Kidney epithelial cell (primary cell): Measurements from ENCODE around the gene CHKA. TPM values are rescaled to one million over a fixed set of nuclear protein-coding genes. Genes with fewer than 3 reads are reported as not detected.
"Not testable (repeated sequence)": the region's sequence is repeated elsewhere in the genome, so short reads cannot be mapped to it uniquely, and the experiment has no call there.

Source experiments
- DNase-seq: peaks from one replicate; pipeline ENCODE4 v3.0.0-alpha.2; 2010; ENCODE audit warnings: low read depth
- H3K27me3 ChIP-seq: 2 replicates; pipeline ENCODE4 v1.6.0; 2011; ENCODE audit warnings: low read length; ENCODE audit not compliant: control insufficient read depth, insufficient read depth
- H3K36me3 ChIP-seq: 2 replicates; pipeline ENCODE4 v1.5.1; 2011; ENCODE audit warnings: low read length; ENCODE audit not compliant: control insufficient read depth, insufficient read depth
- H3K4me3 ChIP-seq: 2 replicates; pipeline ENCODE4 v1.5.1; 2011; ENCODE audit warnings: low read depth, mild to moderate bottlenecking, control low read depth, low read length
- total RNA-seq: library from RNA; depleted of rRNA; stranded (reverse); fragments of >200 nt; gene quantifications from 2 replicates; pipeline ENCODE4 v1.2.3, GENCODE V29; 2015
- TF ChIP-seq, protein P1 (sequence below): IDR thresholded peaks from 2 replicates; pipeline ENCODE4 v1.5.1; 2011; ENCODE audit warnings: mild to moderate bottlenecking, moderate library complexity, low read length, control low read depth, inconsistent platforms; ENCODE audit not compliant: insufficient read depth, poor library complexity, severe bottlenecking

Gene CHKA
- total RNA-seq, 1 donor from 2014 or later: 30.9 TPM

DNA sequence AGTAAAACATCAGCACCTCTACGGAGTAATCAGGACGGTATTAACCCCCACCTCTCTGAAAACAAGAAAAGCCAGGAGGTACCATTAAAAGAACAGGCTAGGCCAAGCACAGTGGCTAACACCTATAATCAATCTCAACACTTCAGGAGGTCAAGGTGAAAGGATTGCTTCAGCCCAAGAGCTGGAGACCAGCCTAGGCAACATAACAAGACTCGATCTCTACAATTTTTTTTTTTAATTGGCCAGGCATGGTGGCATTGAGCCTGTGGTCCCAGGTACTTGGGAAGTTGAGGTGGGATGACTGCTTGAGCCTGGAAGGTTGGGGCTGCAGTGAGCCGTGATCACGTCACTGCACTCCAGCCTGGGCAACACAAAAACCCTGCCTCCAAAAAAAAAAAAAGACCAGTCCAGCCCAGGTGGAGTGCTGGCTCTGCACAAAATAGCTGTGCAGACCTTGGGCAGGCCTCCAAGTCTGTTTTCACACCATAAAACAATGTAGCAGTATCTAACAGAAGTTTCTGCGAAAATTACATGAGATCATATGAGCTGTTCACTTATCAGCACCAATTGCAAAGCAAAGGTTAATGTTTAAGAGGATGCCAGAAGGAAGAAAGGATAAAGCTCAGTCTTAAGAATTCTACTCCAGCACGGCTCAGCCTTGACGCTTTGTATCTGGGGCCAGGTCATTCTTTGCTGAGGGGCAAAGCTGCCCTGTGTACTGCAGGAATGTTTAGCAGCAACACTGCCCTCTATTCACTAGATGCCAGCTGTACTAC lies 14.8 kb downstream of the CHKA start:
- Histone ChIP-seq H3K36me3 (no peaks in the 10 kb centered on the region), H3K4me3 (no peak overlapping the region), H3K27me3 (no peaks in the 10 kb centered on the region)
- TF ChIP-seq, protein P1, sequence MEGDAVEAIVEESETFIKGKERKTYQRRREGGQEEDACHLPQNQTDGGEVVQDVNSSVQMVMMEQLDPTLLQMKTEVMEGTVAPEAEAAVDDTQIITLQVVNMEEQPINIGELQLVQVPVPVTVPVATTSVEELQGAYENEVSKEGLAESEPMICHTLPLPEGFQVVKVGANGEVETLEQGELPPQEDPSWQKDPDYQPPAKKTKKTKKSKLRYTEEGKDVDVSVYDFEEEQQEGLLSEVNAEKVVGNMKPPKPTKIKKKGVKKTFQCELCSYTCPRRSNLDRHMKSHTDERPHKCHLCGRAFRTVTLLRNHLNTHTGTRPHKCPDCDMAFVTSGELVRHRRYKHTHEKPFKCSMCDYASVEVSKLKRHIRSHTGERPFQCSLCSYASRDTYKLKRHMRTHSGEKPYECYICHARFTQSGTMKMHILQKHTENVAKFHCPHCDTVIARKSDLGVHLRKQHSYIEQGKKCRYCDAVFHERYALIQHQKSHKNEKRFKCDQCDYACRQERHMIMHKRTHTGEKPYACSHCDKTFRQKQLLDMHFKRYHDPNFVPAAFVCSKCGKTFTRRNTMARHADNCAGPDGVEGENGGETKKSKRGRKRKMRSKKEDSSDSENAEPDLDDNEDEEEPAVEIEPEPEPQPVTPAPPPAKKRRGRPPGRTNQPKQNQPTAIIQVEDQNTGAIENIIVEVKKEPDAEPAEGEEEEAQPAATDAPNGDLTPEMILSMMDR: no peak
- no peak for DNase-seq

DNA sequence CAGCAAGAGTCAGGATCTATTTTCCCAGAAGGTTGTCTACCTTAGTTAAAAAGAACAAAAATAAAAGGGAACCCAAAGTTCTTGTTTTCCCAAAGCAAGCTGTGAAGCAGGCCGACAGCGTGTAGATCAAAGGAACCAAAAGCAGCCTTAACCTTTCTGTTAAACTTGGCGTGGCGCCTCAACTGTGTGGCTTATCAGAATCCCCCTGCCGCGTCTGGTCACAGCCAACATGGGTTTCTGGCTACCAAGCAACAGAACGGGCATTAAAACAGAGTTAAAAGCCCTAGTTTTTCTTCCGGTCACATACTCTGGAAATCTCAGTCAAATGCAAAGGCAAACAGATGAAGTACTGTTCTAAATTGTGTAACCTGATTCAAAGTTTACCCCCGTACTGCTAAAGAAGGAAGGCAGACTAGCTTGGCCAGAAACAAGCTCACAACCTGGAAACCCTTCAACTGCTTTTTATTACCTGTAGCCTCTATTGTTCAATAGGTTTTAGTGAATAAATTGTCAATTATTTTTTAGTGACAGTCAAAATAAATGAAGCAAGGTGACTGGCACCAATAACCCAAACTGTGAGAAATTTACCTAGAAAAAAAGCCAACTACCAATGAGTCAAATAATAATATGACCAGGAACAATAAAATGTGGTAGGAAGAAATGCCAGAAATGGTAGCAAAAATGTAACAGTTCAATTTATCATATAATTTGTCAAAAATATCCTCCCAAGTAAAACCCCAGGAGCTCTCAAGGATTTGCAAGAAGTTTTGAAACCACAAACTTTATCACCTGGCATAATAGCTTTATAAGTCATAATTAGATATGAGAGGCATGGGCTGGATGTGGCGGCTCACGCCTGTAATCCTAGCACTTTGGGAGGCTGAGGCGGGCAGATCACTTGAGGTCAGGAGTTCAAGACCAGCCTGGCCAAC lies 21.4 kb downstream of the CHKA start:
- TF ChIP-seq, protein P1: no peak
- no peak for DNase-seq
- Histone ChIP-seq H3K4me3 (no peak overlapping the region), H3K36me3 (no peaks in the 10 kb centered on the region), H3K27me3 (no peaks in the 10 kb centered on the region)

DNA sequence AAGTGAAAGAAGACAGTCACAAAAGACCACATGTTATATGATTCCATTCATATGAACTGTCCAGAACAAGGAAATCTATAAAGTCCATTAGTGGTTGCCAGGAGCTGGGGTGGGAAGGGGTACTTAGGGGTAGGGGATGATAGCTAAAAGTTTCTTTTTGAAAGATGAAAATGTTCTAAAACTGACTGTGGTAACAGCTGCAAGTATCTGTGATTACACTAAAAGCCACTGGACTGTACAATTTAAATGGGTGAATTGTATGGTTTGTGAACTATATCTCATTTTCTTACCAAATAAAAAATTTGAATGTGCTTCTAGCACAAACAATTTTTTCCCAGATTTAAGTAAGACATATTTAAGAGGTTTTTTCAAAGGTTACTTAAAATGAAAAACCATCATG lies 22.1 kb downstream of the CHKA start:
- TF ChIP-seq, protein P1: no peak
- no peak overlapping the region for H3K4me3 ChIP-seq
- no peaks in the 10 kb centered on the region for H3K36me3 ChIP-seq
- no peaks in the 10 kb centered on the region for H3K27me3 ChIP-seq
- DNase-seq: no peak

DNA sequence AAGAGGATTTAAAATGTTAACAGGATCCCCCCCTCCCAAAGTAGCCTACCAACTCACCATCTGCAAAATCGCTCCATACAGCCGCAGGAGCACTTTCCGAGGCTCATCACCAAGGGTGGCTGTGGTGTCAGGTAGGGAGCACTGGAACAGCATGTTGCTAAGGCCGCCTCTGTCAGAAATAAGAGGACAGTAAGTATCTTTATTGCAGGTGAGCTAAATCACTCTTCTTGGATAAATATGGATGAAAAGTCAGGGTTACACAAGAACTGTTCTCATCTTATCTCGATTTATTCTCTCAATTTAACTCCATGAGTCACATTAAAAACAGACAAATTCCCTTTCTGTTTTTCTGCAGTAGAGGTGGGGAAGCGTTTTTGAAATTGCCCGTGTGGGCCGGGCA lies 24.2 kb downstream of the CHKA start:
- DNase-seq: no peak
- TF ChIP-seq, protein P1: no peak
- Histone ChIP-seq H3K27me3 (no peaks in the 10 kb centered on the region), H3K4me3 (no peak overlapping the region), H3K36me3 (no peaks in the 10 kb centered on the region)

DNA sequence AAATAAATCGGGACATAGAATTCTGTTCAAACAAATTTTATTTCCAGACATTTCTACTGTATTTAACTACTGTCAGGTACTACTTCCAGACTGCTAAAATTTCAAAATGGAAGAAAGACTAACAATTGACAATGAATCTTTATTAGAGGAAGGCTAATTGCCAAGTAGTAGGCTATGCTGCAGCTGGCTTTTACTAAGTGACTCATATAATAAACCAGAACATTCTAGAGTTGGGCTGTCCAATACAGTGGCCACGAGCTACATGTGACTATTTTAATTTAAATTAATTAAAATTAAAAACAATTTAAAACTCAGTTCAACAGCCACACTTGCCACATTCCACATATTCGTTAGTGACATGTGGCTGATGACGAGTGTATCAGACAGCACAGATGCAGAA lies 27.6 kb downstream of the CHKA start:
- H3K27me3 ChIP-seq: no peaks in the 10 kb centered on the region
- TF ChIP-seq, protein P1: no peak
- no peak overlapping the region for H3K4me3 ChIP-seq
- no peaks in the 10 kb centered on the region for H3K36me3 ChIP-seq
- DNase-seq: no peak

DNA sequence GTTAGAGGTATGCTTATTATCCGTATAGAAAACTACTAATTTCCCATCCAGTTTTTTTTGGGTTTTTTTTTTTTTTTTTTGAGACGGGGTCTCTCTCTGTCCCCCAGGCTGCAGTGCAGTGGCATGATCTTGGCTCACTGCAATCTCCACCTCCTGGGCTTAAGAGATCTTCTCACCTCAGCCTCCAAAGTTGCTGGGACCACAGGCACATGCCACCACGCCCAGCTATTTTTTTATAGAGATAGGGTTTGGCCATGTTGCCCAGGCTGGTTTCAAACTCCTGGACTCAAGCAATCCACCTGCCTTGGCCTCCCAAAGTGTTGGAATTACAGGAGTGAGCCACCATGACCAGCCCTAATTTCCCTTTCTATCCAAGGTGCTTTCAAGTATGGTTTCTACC lies 28.2 kb downstream of the CHKA start:
- H3K27me3 ChIP-seq, H3K36me3 ChIP-seq, DNase-seq, H3K4me3 ChIP-seq: not testable (repeated sequence)
